DOHH2 (cell line): Measurements from ENCODE around the gene ZNF385B.

Source experiments
- EZH2phosphoT487 ChIP-seq: fragments of 200-600 bp; sonication (generic); IDR thresholded peaks from 2 replicates; pipeline ENCODE4 v1.6.1; 2017; ENCODE audit warnings: borderline replicate concordance, mild to moderate bottlenecking, antibody characterized with exemption, low read length, moderate library complexity, mixed read lengths
- TF ChIP-seq, protein P1 (sequence below): fragments of 200-600 bp; sonication (generic); IDR thresholded peaks from one replicate; pipeline ENCODE4 v1.5.1; 2014; ENCODE audit warnings: antibody characterized with exemption, mild to moderate bottlenecking, low read depth, low read length; ENCODE audit not compliant: poor library complexity, severe bottlenecking

- TF ChIP-seq, protein P1, sequence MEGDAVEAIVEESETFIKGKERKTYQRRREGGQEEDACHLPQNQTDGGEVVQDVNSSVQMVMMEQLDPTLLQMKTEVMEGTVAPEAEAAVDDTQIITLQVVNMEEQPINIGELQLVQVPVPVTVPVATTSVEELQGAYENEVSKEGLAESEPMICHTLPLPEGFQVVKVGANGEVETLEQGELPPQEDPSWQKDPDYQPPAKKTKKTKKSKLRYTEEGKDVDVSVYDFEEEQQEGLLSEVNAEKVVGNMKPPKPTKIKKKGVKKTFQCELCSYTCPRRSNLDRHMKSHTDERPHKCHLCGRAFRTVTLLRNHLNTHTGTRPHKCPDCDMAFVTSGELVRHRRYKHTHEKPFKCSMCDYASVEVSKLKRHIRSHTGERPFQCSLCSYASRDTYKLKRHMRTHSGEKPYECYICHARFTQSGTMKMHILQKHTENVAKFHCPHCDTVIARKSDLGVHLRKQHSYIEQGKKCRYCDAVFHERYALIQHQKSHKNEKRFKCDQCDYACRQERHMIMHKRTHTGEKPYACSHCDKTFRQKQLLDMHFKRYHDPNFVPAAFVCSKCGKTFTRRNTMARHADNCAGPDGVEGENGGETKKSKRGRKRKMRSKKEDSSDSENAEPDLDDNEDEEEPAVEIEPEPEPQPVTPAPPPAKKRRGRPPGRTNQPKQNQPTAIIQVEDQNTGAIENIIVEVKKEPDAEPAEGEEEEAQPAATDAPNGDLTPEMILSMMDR, result no peak
- TF ChIP-seq EZH2phosphoT487, result no peak
These were observed 414.8 kb downstream of the ZNF385B start for GRCh38 chr2:179446476-179447141.
